ENCODE data around the gene SYF2. TPM values are rescaled to one million over a fixed set of nuclear protein-coding genes. Genes with fewer than 3 reads are reported as not detected.
"Not testable (repeated sequence)": the region's sequence is repeated elsewhere in the genome, so short reads cannot be mapped to it uniquely, and the experiment has no call there.

The SYF2 gene
- total and polyA plus RNA-seq, 2 of the 4 experiments (the other 2 are of a cell fraction): 8.6 to 19.5 TPM

DNA sequence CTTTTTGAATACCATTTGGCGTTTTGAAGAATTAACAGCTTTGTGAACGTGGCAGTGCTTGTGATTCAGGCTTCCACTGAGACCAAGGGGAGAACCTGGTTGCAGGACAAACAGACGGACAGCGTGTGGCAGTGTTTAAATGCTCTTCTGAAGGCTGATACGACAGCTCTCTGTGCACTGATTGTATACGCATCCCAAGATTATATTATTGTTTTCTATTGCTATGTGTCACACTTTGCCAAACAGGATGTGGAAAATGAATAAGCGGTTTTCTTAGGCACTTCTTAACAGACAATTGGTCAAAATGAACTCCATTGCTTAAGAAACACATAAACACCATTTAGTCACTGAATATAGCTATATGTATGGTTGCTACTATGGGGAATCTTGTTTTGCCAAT, 27.5 kb upstream of the SYF2 start:
- H3K27ac ChIP-seq (ENCODE audit: insufficient read depth, low read length); H4K20me1 ChIP-seq (ENCODE audit: insufficient read depth, low read length); H3K56ac ChIP-seq (ENCODE audit: extremely low read depth, insufficient read depth, low read length); H4K5ac ChIP-seq (ENCODE audit: low read depth, low read length); dilution Hi-C loops (cut with HindIII; ENCODE audit: low sequenced_read_pairs, unreplicated experiment); BruUV-seq (replicated peaks); H3K14ac ChIP-seq (replicated peaks; ENCODE audit: low read depth, low read length); H2BK20ac ChIP-seq (ENCODE audit: low read depth, low read length); H4K8ac ChIP-seq (ENCODE audit: low read depth in 2 of 2, low read length in 2 of 2); H2BK120ac ChIP-seq (ENCODE audit: low read depth, low read length); H2AFZ ChIP-seq (replicated peaks; ENCODE audit: low read length, poor library complexity); H3K9ac ChIP-seq (ENCODE audit: low read depth, low read length); H3K4me3 ChIP-seq (ENCODE audit: insufficient read depth, low read depth, low read length); H3K36me3 ChIP-seq (ENCODE audit: control insufficient read depth, insufficient read depth, low read length); in situ Hi-C loops (cut with MboI; ENCODE audit: low sequenced_read_pairs); H2AK5ac ChIP-seq (ENCODE audit: low read depth, low read length); H3K23ac ChIP-seq (ENCODE audit: low read depth, low read length); CTCF ChIA-PET; H2BK15ac ChIP-seq (ENCODE audit: low read depth, low read length); intact Hi-C loops (cut with micrococcal nuclease); H3K4me1 ChIP-seq (ENCODE audit: control insufficient read depth, insufficient read depth, low read length); H2AK9ac ChIP-seq (replicated peaks; ENCODE audit: low read depth, low read length, poor library complexity); H3K18ac ChIP-seq (ENCODE audit: low read depth, low read length); H3K9me3 ChIP-seq (ENCODE audit: control insufficient read depth, insufficient read depth, low read length); H4K91ac ChIP-seq (ENCODE audit: insufficient read depth, low read depth, low read length); H3K4me2 ChIP-seq (ENCODE audit: low read depth, low read length); H3K27me3 ChIP-seq (ENCODE audit: control insufficient read depth, insufficient read depth, low read length): not testable (repeated sequence)
- DNase-seq (peak; percentile 51), ATAC-seq (ENCODE audit: low read depth) (peak; percentile 82)
- POLR2A ChIA-PET (ENCODE audit: unreplicated experiment): interaction anchor here (0.7 kb wide), 1 partner anchor 9 kb away, joined by 3 read pairs; no protein-coding TSS in a partner anchor
- Histone ChIP-seq H3K79me1 (ENCODE audit: low read depth in 1 of 2, low read length in 2 of 2) (peaks cover 19 to 43% of the 10 kb centered on the region in 2 experiments), H3K9me1 (ENCODE audit: insufficient read depth, low read length) (peaks cover 13% of the 10 kb centered on the region), H2BK5ac (ENCODE audit: low read depth, low read length, poor library complexity, severe bottlenecking) (peak overlapping the region; percentile 67), H3K4ac (ENCODE audit: low read depth, low read length) (peak overlapping the region; percentile 50; the same call in 1 of the 2 replicates)
- TF ChIP-seq CEBPB (IDR thresholded peaks at IDR 0.05; ENCODE audit: low read depth, low read length) (peak; percentile 34; the same call in 1 of the 2 replicates), RAD21 (IDR thresholded peaks at IDR 0.05; ENCODE audit: low read length) (peak; percentile 41), CTCF (conservative IDR thresholded peaks at IDR 0.05; ENCODE audit: low read depth, low read length) (peak; percentile 29; the same call in 1 of the 2 replicates)
- WGBS, 2 experiments (ENCODE audit: extremely low coverage in 2 of 2, insufficient read length in 1 of 2): no CpG with 5 or more reads among the region's 7 CpGs
